ENCODE data around the gene AKT3.

- TF ChIP-seq CTCF (IDR thresholded peaks at IDR 0.05; ENCODE audit: poor library complexity) (no peak), EZH2 (IDR thresholded peaks at IDR 0.05; ENCODE audit: borderline replicate concordance) (no peak), EZH2phosphoT487 (IDR thresholded peaks at IDR 0.05; ENCODE audit: low read depth, severe bottlenecking, unreplicated experiment) (no peak)
Measured at GRCh38 chr1:243438815-243439214, 411.2 kb downstream of the AKT3 start.
